Astrocyte (in vitro differentiated cells and primary cell): ENCODE data around the gene GREB1L.

Experiments
- EZH2 ChIP-seq: IDR thresholded peaks from 2 replicates; pipeline ENCODE4 v1.6.1; 2012; ENCODE audit warnings: mild to moderate bottlenecking, low read length, inconsistent platforms; ENCODE audit not compliant: insufficient read depth
- TF ChIP-seq, protein P1 (sequence below): IDR thresholded peaks from 2 replicates; pipeline ENCODE4 v1.5.1; 2011; ENCODE audit warnings: low read depth, mild to moderate bottlenecking, inconsistent platforms, low read length, moderate library complexity; ENCODE audit not compliant: insufficient read depth

GRCh38 chr18:21262979-21263378, 20.9 kb downstream of the GREB1L start:
- TF ChIP-seq, protein P1, sequence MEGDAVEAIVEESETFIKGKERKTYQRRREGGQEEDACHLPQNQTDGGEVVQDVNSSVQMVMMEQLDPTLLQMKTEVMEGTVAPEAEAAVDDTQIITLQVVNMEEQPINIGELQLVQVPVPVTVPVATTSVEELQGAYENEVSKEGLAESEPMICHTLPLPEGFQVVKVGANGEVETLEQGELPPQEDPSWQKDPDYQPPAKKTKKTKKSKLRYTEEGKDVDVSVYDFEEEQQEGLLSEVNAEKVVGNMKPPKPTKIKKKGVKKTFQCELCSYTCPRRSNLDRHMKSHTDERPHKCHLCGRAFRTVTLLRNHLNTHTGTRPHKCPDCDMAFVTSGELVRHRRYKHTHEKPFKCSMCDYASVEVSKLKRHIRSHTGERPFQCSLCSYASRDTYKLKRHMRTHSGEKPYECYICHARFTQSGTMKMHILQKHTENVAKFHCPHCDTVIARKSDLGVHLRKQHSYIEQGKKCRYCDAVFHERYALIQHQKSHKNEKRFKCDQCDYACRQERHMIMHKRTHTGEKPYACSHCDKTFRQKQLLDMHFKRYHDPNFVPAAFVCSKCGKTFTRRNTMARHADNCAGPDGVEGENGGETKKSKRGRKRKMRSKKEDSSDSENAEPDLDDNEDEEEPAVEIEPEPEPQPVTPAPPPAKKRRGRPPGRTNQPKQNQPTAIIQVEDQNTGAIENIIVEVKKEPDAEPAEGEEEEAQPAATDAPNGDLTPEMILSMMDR = no peak
- TF ChIP-seq EZH2 = no peak
